ENCODE measurements around the gene CSMD2.

The CSMD2 gene

DNA sequence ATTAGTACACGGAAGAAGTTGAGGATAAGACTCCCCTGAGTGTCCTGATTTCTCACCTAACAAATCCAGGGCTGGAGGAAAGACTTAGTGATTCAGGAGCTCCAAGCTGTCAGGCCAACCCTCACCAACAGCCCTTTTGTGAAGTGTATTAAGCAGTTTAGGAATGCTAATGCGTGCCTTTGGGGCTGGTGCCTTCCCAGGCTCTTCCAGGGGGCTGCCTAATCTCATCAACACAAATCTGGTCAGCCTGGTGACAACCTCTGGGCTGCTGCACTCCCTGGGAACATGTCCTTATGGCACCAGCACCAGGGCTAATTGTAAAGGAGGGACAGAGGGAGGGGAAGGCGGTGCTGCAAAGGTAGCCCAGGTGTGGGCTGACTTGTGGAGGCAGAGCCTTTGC is 15.5 kb downstream of the CSMD2 start:
- TF ChIP-seq, protein P1, sequence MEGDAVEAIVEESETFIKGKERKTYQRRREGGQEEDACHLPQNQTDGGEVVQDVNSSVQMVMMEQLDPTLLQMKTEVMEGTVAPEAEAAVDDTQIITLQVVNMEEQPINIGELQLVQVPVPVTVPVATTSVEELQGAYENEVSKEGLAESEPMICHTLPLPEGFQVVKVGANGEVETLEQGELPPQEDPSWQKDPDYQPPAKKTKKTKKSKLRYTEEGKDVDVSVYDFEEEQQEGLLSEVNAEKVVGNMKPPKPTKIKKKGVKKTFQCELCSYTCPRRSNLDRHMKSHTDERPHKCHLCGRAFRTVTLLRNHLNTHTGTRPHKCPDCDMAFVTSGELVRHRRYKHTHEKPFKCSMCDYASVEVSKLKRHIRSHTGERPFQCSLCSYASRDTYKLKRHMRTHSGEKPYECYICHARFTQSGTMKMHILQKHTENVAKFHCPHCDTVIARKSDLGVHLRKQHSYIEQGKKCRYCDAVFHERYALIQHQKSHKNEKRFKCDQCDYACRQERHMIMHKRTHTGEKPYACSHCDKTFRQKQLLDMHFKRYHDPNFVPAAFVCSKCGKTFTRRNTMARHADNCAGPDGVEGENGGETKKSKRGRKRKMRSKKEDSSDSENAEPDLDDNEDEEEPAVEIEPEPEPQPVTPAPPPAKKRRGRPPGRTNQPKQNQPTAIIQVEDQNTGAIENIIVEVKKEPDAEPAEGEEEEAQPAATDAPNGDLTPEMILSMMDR (IDR thresholded peaks at IDR 0.05; ENCODE audit: low read depth, low read length), result no peak
- Histone ChIP-seq H3K27me3 (ENCODE audit: insufficient read depth, low read depth, severe bottlenecking) (peaks cover 67% of the 10 kb centered on the region), H3K27ac (no peak overlapping the region), H3K36me3 (no peaks in the 10 kb centered on the region), H3K9me3 (ENCODE audit: severe bottlenecking) (no peaks in the 10 kb centered on the region), H3K4me3 (ENCODE audit: low read depth, low read length) (no peak overlapping the region)
- no peak for DNase-seq

GRCh38 chr1:34147301-34147700 is 17.7 kb downstream of the CSMD2 start:
- Histone ChIP-seq H3K36me3 (no peaks in the 10 kb centered on the region), H3K9me3 (ENCODE audit: severe bottlenecking) (no peaks in the 10 kb centered on the region), H3K27me3 (ENCODE audit: insufficient read depth, low read depth, severe bottlenecking) (peaks cover 72% of the 10 kb centered on the region), H3K4me3 (ENCODE audit: low read depth, low read length) (no peak overlapping the region), H3K27ac (no peak overlapping the region)
- no peak for DNase-seq
- TF ChIP-seq, protein P1 (IDR thresholded peaks at IDR 0.05; ENCODE audit: low read depth, low read length), result no peak

GRCh38 chr1:34144766-34145165 is 20.3 kb downstream of the CSMD2 start:
- no peak overlapping the region for H3K27ac ChIP-seq
- peaks cover 70% of the 10 kb centered on the region for H3K27me3 ChIP-seq (ENCODE audit: insufficient read depth, low read depth, severe bottlenecking)
- H3K36me3 ChIP-seq, result no peaks in the 10 kb centered on the region
- TF ChIP-seq, protein P1 (IDR thresholded peaks at IDR 0.05; ENCODE audit: low read depth, low read length), result no peak
- no peak for DNase-seq
- H3K4me3 ChIP-seq (ENCODE audit: low read depth, low read length), result no peak overlapping the region
- H3K9me3 ChIP-seq (ENCODE audit: severe bottlenecking), result no peaks in the 10 kb centered on the region

DNA sequence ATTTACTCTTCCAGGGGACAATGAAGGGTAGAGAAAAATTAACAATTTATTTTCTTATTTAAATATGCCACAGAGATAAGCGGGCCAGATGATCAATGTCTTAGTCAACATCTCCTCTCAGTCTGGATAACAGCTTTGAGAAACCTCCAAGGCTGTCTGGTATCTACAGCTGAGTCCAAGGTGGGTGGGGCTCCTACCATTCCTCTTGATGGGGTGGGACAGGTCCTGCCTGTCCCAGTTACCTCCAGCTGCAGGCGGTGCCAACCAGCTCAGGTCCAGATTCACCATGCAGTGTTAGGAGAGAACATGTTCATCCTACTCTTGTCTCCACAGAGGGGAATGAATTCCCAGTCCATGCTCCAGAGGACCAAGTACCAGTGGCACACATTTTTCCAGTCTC is 21.1 kb downstream of the CSMD2 start:
- no peak for DNase-seq
- Histone ChIP-seq H3K36me3 (no peaks in the 10 kb centered on the region), H3K27ac (no peak overlapping the region), H3K9me3 (ENCODE audit: severe bottlenecking) (no peaks in the 10 kb centered on the region), H3K27me3 (ENCODE audit: insufficient read depth, low read depth, severe bottlenecking) (peaks cover 71% of the 10 kb centered on the region), H3K4me3 (ENCODE audit: low read depth, low read length) (no peak overlapping the region)
- TF ChIP-seq, protein P1 (IDR thresholded peaks at IDR 0.05; ENCODE audit: low read depth, low read length), result no peak

DNA sequence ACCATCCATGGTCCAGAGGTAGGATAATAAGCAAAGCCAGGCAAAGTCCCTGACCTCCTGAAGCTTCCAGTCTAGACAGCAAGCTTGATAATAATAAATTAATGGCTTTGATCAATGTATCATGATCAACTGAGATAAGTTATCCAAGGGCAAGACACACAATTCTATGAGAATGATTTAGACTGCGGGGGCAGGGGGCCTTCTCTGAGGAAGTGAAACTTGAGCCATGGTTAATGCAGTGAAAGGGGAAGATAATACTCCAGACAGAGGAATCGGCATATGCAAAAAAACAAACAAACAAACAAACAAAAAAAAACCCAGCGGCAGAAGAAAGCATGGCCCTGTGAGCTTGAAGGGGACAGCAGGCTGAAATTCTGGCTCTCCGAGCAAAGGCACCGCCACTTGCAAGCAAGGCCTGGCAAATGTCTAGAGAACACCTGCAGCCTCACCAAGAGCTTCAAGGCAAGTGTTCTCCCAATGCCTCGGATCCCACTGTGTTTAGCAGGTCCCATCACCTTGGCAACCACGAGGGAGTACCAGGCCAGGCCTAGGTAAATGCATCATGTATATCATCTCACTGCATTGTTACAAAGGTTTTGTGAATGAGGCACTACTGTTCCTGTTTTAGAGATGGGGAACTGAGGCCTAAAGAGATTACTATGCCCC is 24.9 kb downstream of the CSMD2 start:
- H3K4me3 ChIP-seq (ENCODE audit: low read depth, low read length), result no peak overlapping the region
- peaks cover 63% of the 10 kb centered on the region for H3K27me3 ChIP-seq (ENCODE audit: insufficient read depth, low read depth, severe bottlenecking)
- no peaks in the 10 kb centered on the region for H3K36me3 ChIP-seq
- H3K9me3 ChIP-seq (ENCODE audit: severe bottlenecking), result no peaks in the 10 kb centered on the region
- H3K27ac ChIP-seq, result no peak overlapping the region
- TF ChIP-seq, protein P1 (IDR thresholded peaks at IDR 0.05; ENCODE audit: low read depth, low read length), result no peak
- DNase-seq, result no peak

DNA sequence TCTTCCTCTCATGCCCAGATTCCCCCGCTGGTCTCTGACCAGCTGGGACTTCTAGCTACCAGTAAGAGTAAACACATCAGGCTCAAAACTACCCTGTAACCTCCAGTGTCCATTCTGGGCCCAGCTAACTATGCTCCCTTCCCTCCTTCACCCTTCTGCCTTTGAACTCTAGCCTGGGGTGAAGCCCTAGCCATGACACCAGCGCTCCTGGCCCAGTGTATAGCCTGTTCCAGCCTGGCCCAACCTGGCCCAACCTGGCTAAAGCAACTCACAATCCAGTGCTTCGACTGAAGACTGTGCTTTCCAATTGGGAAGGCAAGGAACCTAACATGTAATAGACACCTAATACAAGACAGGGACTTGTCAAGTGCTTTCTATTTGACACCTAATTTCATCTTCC is 27.6 kb downstream of the CSMD2 start:
- H3K9me3 ChIP-seq (ENCODE audit: severe bottlenecking), result no peaks in the 10 kb centered on the region
- DNase-seq, result no peak
- H3K27ac ChIP-seq, result no peak overlapping the region
- no peaks in the 10 kb centered on the region for H3K36me3 ChIP-seq
- peaks cover 48% of the 10 kb centered on the region for H3K27me3 ChIP-seq (ENCODE audit: insufficient read depth, low read depth, severe bottlenecking)
- TF ChIP-seq, protein P1 (IDR thresholded peaks at IDR 0.05; ENCODE audit: low read depth, low read length), result no peak
- H3K4me3 ChIP-seq (ENCODE audit: low read depth, low read length), result no peak overlapping the region

All from WERI-Rb-1 (cell line).